Measurements from ENCODE around the gene HOXB7.

Gene HOXB7

DNA sequence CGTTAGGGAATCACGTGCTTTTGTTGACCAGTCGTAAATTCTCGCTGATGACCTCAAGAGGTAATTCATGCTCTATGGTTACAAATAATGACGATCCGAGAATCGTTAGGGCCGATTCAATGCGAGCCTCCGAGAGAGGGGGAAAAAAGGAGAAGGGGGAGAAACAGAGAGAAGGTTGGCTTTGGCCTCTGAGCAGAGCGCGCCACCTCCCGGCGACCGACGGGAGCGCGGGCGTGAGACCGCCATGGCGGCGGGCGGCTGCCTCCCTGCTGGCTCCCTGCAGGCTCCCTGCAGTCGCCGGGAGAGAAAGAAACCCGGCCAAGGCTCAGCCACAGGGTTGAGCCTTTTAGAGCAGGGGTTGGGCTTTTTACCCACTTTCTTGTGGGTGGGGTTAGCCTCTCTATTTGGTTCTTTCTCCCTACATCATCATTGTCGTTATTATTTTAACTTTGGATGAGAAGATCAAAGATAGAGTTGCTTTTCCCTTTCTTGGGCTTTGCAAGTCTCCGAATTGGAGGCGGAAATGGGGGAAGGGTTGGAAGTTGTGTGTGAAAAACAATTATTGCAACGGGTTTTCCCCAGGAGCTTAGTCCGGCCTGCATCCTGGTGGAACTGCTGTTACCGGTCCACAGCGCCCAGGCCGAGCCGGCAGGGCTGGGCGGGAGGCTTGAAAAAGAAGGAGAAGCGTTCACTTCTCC lies 16.8 kb downstream of the HOXB7 start:
- DNase-seq: peak; percentile 93

DNA sequence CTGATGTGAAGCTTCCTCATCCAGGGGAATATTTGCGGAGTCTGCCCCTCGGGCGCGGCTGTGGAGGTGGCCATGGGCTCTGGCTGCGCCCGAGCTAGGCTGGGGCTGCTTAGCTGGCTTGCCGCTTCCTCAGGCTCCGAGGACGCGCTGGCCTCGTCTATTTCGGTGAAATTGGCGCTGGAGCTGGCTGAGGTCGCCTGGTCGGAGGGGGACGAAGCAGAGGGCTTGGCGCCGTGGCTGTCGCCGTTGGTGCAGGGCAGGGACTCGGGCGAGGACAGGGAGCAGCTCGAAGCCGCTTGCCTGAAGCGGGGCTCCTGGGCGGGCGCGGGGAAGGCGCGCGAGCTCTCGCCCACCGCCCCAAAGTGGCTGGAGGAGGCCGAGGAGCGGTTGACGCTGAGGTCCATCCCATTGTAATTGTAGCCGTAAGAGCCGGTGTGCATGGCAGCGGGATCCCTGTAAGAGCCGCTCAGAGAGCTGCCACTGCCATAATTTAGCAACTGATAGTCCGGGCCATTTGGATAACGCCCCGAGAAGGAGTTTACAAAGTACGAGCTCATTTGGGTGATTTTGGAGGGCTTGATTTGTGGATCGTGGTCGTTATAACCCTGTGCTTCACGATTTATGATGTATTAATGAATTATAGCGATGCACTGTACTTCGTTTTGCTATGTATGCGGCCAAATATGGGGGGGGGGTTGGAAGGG lies 17.5 kb downstream of the HOXB7 start, which contains the start of gene HOXB5:
TSS of gene HOXB5 (minus strand) at position 654 of the 704 bp plus-strand sequence. CDS start at position 557, 97 bp downstream.
- DNase-seq: no peak

DNA sequence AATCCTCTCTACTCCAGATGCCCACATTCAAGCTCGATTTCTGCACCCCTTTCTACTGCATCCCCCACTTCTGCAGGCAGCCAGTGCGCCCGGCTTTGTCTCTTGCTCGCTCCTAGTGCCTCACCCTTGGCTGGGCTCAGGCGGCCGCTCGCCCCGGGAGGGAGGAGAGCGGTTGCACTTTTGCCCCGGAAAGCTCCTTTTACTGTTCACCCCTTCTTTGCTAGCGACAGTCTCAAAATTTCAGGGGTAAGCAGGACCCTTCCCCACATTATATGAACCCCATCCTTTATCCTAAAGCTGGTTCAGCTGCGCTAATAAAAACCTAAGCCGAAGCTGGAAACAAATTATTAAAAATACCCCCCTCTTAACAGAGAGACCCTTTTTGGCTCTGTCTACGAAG lies 18.2 kb downstream of the HOXB7 start:
- DNase-seq: no peak

DNA sequence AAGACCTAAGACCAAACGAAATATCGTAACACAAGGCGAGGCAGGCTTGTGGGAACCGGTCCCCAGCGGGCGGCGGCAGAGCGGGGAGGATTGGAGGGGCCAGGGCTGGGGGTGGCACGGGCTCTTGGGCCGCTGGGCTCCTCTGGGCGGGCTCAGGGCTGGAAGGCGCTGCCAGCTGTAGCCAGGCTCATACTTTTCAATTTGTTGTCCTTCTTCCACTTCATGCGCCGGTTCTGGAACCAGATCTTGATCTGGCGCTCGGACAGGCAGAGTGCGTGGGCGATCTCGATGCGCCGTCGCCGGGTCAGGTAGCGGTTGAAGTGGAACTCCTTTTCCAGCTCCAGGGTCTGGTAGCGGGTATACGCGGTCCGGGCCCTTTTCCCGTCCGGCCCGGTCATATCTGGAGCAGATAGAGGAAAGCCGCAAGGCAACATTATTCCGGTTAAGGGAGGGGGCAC lies 18.7 kb downstream of the HOXB7 start:
- DNase-seq: no peak

DNA sequence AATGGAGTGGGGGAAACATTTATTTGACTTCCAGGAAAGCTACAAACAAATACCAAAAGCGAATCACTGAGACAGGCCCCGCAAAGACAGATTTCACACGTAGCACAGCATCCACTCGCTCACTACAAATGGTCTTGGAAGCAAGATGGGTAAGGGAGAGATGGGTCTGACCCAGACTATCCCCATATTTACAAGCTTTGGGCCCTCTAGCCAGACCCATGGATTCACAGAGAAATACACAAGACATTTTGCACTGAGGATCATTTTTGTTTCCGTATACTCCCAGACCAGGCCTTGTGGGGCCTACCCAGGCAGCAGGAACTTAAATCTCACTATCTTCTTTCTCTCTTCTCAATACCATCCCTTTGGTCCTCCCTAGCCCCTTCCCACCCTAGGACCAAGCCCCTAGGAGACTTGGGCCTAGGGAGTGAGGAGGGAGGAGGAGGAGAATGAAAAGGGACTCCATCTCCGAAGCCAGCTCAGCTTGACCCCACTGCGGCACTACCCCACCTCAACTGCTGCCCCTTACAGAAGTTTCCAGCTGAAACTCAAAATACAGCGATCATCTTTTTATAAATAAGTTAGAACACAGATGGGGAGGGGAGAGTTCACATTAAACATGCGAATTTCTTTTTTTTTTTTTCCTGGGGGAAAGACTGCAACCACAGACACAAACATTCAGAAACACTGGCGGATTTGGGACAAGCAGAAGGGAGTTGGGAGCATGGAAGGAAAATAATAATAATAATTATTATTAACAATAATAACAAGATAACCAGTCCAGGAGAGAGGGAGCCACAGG lies 19.4 kb downstream of the HOXB7 start:
- no peak for DNase-seq

- DNase-seq: no peak
Measured at GRCh38 chr17:48590607-48591161, 20.1 kb downstream of the HOXB7 start.

DNA sequence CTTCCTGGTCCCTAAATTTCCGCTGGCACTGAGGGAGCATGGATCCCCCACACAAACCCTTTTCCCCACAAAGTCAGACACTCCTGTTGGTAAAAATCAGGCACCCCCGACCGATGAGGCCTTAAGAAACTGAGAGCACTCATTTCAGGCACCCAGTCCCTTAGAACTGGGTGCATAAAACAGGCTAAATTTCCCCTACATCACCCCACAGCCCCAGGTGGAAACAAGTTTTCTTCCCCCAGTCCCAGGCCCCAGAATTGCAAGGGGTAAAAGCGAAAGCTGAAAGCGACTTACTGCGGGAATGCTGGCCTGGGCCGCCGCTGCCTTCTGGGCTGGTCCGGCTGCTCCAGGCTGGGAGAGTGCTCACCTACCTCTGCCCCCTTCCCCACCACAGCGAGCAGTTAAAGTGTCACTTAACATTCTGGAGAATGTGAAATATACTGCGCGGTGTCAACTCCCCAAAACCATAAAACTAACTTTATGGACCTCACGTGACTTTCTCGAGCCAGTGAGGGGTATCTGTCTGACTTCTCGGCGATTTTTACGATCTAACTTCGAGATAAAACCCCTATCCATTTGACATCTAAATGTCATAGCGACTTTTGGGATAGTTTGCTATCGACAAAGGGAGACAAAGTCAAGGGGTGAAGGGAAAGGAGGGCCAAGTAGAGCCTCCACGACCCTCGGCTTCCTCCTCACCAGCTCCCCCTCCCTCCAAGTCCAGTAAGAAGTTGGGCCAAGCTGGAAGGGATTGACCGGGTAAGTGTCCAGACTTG lies 20.8 kb downstream of the HOXB7 start, which contains the start of gene HOXB3:
TSS of gene HOXB3 (minus strand) at position 411 of the 776 bp plus-strand sequence. CDS start 37,767 bp downstream, outside the sequence.
- no peak for DNase-seq

- DNase-seq: no peak
Measured at GRCh38 chr17:48589060-48589830, 21.6 kb downstream of the HOXB7 start.

DNA sequence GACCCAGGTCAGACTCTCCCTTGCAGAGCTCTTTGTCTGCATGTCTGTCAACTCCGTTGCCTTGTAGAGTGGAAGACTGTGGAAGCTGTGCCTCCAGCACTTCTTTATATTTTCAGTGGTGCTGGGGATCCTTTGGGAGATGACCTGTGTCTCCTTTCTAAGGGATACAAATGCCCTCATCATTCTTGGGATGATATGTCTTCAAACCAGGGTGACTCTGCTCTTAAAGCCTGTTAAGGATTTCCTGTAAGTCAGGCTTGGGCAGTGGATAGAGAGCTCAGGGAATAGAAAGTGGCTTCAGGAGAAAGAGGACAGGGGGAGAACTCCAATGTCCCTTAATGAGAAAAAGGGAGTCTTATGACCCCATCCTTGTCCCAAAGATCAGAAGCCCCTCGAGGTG lies 22.3 kb downstream of the HOXB7 start:
- DNase-seq: no peak

- no peak for DNase-seq
Measured at GRCh38 chr17:48588074-48588415, 22.8 kb downstream of the HOXB7 start.

- peak; percentile 98 for DNase-seq
Measured at GRCh38 chr17:48587276-48588073, 23.3 kb downstream of the HOXB7 start.

GRCh38 chr17:48586355-48587258 lies 24.2 kb downstream of the HOXB7 start:
- peak; percentile 58 for DNase-seq

DNA sequence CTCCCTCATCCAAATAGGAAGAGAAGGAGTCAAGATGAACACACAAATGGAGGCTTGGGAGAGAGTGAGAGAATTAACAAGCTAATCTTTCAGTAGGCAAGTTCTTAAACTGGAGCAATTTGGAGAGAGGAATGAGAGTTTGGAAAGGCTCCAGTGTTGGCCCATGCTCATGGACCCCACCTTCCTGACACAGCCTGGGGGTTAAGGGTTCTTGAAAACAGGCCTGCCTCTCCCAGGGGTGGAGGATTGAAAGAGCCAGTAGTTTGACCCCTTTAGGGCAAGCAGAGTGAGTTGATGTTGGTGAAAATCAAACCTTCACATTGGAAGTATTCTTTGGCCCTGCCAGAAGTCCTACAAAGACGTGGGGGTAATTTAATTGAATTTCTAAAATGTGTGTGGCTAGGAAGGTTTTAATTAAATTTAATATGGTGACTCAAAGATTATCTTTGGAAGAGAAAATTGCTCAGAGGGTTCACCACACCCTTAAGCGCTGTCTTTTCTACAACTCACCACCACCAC lies 26.5 kb downstream of the HOXB7 start:
- no peak for DNase-seq

- no peak for DNase-seq
Measured at GRCh38 chr17:48583708-48584222, 27.1 kb downstream of the HOXB7 start.

DNA sequence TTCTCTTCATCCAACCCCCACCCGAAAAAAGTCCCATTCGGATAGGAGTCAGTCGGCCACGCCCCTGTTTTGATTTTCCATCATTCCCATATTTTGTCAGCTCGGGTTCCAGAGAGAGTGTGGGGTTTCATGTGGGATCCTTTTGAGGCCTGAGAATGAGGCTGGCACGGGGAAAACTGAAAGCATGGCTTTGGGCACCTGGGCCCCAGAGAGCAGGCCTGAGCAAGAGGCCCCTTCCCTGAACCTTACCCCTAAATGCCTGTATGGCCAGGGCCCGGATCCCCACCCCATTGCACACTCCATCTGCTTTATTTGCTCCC lies 28.1 kb downstream of the HOXB7 start:
- DNase-seq: peak; percentile 51

GRCh38 chr17:48579760-48580554 lies 30.9 kb downstream of the HOXB7 start:
- DNase-seq: peak; percentile 69

DNA sequence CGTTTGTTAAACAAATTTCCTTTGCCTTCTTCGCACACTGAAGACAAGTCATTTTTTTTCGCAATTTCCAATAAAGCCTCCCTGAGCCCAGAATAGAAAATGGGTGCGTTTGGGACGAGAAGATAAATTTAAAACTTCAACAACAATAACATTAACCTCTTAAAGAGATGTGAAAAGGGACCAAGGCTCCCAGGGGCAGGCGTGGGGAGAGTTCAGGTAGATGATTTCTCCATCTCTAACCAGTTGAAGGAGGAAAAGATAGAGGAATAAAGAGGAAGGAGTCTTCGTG lies 31.4 kb downstream of the HOXB7 start:
- DNase-seq: no peak

DNA sequence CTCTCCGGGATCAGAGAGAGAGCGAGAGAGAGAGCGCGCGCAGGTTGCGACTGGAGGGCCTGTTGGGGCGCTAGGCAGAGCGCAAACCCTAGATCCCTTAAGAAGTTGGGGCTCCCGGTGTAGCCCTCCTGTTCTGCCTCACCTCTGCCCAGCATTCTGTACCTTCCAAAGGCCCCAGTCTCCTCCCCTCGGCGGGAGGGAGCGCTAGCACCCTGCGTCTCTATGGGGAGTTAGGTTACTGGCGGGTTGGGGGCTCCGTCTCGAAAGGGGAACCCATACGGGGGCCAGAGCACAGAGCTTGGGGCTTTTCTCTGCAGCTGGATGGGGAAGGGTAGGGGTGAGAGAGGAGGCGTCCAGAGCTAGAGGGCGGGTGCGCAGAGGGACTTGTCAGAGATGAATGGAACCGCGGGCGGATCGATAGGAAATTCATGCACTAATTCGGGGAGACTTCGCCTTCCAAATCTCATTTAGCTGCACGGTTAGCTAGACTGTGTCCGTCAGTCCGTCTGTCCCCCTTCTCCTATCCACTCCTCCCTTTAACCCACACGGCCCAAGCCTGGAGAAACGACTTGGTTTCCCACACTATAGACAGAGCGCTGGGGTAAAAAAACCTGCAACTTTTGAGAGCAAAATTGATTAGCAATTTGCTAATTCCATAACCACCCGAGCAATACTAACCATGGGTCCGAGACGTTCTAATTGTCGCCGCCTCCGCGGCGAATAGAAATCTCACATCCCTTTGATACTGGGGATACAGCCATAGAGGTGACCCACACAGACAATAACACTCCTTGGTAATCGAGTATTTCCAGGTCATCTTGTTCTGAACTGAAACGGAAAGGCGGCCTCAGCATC lies 32.0 kb downstream of the HOXB7 start:
- DNase-seq: peak; percentile 82
